ENCODE data around the gene HNRNPF.
A peak's percentile ranks its signal among the peaks of the same experiment; 100 is the strongest.

The HNRNPF gene

DNA sequence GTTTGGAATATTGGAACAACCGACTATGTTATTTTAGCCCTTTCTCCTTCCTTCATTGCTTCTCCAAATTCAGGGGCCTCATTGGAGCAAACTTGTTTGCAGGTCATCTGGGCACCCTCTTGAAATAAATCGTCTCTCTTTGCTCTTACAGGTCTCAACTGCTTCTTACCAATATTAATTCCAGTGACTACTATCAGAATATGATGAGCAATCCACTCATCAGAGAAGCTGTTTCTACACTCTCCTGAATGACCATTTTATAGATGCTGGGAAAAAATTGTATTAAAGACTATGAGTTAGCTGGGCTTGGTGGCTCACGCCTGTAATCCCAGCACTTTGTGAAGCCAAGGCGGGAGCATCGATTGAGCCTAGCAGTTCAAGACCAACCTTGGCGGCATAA lies 12.5 kb upstream of the HNRNPF start:
- no peak for DNase-seq (ENCODE audit: low spot score)

DNA sequence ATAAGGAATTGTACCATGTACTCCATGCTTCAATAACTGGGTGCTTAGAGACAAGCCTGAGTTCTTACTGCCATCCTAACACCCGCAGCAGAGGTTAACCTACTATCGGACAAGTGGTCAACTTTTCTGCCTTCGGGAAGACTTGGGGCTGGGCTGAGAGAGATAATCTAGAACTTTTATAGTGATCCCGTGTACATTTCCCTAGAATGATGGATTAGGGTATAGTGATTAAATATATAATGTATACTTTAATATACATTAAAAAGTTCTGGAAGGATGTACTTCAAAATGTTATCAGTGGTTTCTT lies 12.2 kb upstream of the HNRNPF start:
- DNase-seq (ENCODE audit: low spot score), result no peak

DNA sequence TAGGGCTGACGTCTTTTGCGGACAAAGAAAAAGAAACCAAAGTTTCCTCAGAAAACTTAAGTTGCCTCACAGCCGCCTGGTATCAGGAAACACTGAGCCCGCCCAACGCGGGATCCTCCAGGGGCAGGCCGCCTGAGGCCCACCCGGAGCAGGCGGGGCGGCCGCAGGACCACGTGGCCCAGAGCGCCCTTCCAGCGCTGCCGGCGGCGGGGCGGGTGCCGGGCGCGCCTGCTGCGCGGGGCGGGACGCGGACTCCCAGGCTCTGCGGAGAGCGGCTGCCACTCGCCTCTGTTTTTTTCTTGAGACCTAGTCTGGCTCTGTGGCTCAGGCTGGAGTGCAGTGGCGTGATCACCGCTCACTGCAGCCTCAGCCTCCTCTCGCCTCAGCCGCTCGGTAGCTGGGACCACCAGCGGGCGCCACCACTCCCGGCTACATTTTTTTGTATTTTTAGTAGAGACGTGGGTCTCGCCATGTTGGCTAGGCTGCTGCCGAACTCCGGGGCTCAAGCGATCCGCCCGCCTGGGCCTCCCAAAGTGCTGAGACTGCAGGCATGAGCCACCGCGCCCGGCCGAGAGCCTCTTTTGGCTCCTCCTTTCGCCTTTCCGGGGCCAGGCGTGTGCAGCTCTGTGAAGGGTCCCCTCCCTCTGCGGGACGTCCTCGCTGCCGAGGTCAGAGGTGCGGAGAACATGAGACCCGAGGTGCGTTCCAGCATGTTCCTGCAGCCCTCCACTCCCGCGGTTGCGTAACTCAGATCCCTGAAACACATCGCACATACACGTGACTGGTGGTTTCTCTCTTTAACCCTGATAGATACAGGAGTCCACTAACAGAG lies 11.6 kb upstream of the HNRNPF start:
- peak; percentile 88 for DNase-seq (ENCODE audit: low spot score)

DNA sequence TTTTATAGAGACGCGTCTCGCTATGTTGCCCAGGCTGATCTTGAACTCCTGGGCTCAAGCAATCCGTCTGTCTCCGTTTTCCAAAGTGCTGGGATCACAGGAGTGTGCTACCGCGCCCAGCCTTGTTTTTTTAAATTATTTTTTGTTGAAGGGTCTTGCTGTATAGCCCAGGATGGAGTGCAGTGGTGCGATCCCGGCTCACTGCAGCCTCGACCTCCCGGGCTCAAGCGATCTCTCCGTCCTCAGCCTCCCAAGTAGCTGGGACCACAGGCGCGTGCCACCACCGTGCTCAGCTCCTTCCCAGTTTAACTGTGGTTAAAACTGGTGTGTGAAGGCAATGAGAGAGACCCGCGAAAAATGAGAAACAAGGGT lies 11.0 kb upstream of the HNRNPF start:
- DNase-seq (ENCODE audit: low spot score), result no peak

DNA sequence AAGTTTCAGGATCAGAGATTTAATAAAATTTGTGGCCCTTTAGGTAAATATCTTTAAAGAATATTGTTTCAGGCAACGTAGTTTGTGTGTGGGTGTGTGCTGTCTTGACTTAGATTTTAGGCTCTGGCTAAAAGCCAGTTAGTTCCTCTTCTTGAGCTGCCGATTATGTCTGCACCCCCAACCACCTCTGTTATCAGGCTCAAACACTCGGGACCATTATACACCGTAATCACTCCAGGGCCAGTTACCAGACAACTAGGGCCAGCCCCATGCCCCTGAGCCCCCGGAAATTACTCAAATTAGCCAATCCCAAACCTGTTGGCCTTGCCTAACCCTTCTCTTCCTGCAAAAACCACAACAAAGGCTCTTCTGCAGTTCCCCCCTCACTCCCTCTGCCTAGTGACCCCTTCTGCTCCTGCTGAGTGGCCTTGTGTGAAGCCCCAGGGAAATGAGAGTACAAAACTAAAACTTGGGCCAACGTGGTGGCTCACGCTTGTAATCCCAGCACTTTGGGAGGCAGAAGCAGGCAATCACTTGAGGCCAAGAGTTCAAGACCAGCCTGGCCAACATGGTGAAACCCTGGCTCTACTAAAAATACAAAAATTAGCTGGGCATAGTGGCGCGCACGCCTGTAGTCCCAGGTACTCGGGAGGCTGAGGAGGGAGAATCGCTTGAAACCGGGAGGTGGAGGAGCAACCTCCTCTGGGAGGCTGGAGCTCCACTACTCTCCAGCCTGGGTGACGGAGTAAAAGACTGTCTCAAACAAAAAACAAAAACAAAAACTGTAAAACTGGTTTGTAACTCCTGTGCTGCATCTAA lies 9.2 kb upstream of the HNRNPF start:
- DNase-seq (ENCODE audit: low spot score), result no peak

DNA sequence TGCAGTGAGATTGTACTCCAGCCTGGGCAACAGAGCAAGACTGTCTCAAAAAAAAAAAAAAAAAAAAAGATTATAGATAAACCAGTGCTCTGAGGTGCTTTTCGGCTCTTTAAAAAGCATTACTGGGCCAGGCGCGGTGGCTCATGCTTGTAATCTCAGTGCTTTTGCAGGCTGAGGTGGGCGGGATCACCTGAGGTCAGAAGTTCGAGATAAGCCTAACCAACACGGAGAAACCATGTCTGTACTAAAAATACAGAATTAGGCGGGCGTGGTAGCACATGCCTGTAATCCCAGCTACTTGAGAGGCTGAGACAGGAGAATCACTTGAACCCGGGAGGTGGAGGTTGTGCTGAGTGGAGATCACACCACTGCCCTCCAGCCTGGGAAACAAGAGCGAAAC lies 6.6 kb upstream of the HNRNPF start:
- no peak for DNase-seq (ENCODE audit: low spot score)

DNA sequence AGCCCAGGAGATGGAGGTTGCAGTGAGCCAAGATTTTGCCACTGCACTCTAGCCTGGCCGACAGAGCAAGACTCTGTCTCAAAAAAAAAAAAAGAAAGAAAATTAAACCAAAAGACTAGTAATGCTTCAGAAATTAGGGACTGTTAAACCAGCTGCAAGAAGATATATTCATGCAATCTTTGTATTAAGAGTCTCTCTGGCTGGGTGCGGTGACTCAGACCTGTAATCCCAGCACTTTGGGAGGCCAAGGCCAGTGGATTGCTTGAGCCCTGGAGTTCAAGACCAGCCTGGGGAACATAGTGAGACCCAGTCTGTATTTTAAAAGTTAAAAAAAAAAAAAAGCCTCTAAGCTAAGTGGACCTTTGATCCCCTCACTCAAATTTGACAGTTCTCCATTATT lies 2.5 kb upstream of the HNRNPF start:
- DNase-seq (ENCODE audit: low spot score), result no peak

DNA sequence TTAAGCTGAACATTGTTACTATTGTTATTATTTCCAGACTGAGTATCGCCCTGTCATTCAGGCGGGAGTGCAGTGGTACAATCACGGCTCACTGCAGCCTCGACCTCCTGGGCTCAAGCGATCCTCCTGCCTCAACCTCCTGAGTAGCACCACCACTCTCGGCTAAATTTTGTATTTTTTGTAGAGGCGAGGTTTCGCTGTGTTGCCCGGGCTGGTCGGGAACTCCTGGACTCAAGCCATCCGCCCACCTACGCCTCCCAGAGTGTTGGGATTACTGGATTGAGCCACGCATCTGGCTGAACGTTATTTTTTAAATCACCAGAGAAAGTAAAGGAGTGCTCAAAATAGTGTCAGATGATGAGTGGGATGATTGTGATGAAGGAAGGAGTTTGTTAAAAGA lies 1.4 kb upstream of the HNRNPF start:
- no peak for DNase-seq (ENCODE audit: low spot score)

DNA sequence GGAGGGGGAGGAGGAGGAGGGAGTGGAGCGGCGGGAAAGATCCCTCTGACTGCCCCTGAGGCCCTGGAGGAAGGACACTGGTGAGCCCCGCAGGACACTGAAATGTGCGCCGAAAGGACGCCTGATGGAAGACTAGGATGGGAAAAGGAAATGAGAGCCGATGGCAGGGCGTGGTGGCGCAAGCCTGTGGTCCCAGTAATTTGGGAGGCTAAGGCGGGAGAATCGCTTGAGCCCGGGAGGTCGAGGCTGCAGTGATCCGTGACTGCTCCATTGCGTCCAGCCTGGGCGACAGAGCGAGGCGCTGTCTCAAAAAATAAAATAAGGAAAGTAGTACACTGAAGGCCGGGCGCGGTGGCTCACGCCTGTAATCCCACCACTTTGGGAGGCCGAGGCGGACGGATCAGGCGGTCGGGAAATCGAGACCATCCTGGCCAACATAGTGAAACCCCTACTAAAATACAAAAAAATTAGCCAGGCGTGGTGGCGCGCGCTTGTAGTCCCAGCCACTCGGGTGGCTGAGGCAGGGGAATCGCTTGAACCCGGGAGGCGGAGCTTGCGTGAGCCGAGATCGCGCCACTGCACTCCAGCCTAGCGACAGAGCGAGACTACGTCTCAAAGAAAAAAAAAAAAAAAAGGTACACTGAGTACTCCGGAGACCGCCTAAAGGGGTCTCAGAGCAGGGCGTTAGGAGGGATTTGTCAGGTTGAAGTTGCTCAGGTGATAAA lies 561 bp upstream of the HNRNPF start:
- DNase-seq (ENCODE audit: low spot score), result no peak

DNA sequence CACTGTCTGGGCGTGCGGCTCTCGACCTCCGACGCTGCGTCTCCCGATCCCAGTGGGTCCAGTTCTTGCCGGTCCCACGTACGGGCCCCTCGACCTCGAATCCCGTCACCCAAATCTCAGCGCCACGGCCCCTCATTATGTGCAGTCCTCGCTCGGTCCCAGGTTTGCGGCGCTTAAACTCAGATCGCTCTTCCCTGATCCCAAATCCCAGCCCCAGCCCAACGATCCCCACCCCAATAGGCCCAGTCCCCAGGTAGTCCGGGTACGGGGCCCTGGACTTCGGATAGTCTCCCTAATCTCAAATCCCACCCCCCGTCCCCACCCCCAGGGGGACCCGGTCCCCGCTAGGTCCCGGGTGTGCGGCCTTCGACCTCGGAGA lies 666 bp downstream of the HNRNPF start:
- no peak for DNase-seq (ENCODE audit: low spot score)

DNA sequence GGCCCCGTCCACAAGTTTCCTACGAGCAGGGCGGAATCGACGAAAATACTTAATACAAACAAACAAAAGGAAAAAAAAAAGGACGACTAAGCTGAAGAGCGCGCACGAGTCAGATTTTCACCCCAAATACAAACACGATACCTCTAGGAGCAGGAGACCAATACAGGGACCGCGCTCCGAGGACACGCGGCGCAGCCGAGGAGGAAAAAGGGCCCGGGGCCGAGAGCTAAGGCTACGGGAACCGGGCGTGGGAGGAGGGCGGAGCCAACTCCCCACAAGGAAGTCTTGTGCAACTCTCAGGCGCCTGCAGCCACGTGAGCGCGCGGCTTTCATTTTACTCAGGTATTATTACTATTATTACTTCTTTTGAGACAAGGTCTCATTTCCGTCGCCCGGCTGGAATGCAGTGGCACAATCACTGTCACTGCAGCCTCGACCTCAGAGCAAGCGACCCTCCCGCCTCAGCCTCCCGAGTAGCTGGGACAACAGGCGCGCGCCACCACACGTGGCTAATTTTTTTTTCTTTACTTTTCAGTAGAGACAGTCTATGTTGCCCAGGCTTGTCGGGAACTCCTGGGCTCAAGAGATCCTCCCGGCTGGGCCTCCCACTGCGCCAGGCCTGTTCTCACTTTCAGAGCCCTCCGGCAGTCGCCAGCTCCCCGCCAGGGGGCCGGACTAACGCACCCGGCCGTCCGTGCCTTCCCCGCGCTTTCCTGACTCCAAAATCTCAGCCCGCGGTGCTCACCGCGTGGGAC lies 1.2 kb downstream of the HNRNPF start:
- peak; percentile 81 for DNase-seq (ENCODE audit: low spot score)

DNA sequence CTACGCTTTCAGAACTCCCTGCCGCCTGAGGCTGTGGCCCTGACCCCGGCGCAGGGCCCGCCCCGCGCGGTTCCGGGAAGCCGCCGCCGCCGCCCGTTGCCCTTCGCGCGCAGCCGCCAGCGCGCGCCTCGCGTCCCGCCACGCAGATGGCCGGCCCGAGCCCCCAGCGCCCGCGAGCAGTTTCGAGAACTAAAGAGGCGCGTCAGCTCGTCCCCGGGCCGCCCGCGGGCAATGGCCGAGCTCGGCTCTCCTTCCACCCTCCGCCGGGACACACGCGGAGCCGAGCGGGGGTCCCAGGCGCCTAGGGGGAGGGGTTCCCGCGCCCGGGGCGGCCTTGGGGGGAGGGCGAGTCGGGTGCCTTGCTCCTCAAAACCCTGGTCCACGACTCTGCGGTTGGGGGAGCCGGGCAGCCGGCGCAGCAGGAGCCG lies 1.8 kb downstream of the HNRNPF start:
- DNase-seq (ENCODE audit: low spot score), result peak; percentile 29

DNA sequence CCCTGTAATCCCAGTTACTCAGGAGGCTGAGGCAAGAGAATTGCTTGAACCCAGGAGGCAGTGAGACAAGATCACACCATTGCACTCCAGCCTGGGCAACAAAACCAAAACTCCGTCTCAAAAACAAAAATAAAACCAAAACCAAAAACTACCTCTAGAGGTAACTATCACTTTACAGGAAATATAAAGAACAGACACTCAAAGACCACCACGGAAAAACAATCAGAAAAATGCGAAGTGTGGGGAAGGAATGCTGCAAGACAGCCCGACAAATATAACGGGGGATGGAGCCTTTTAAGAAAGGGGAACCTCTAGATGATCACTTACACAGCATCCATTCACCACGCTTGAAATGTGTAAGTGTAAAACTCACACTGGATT lies 4.3 kb downstream of the HNRNPF start:
- no peak for DNase-seq (ENCODE audit: low spot score)

DNA sequence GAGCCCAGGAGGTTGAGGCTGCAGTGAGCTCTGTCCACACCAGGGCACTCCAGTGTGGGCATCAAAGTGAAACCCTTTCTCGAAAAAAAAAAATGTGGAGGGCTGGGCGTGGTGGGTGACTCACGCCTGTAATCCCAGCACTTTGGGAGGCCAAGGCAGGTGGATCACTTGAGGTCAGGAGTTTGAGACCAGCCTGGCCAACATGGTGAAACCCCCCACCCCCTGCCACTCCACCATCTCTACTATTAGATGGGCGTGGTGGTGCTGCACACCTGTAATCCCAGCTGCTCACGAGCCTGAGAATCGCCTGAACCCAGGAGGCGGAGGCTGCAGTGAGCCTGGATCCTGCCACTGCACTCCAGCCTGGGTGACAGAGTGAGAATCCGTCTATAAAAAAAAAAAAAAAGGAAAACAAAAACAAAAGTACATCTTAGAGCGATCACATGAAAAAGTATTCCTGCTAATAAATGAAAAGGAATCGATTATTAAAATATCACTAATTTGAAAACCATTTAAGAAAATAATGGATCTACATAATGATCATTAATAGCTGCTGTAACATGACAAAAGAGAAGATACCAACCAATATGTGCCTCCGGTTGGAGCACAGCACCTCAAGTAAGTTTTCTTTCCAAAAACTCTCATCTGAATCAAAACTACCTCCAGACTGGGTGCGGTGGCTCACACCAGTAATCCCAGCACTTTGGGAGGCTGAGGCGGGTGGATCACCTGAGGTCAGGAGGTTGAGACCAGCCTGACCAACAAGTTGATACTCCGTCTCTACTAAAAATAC lies 4.9 kb downstream of the HNRNPF start:
- no peak for DNase-seq (ENCODE audit: low spot score)

DNA sequence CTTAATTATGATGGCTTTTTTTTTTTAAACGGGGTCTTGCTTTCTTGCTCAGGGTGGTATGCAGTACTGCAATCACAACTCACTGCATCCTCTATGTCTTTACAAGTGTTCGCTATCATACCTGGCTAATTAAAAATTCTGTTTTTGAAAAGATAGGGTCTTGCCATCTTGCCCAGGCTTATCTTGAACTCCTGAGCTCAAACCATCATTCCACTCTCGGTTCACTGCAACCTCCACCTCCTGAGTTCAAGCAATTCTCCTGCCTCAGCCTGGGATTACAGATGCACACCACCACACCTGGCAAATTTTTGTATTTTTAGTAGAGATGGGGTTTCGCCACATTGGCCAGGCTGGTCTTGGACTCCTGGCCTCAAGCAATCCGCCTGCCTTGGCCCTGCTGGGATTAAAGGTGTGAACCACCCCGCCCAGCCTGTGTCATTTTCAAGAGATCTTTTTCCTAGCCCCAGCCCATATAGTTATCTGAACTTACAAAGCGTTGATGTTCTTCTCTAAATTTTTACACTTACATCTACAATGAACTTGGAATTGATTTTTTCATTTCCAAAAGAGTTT lies 6.0 kb downstream of the HNRNPF start:
- no peak for DNase-seq (ENCODE audit: low spot score)

DNA sequence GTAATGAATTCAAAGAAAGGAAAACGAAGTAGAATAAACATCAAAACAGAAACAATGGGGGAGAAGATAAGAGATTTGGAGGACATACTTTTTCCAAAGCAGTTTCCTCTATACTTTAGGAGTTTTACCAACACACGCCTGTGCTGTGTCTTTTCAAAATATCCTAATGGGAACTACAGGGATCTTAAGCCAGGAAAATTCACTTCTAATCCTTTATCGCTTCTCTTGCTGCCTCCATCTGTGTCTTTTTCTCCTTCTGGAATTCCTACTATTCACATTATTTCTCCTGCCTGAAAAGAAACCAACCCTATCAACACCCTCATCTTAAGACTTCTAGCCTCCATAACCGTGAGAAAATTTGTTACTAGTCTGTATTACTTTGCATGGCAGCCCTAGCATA lies 6.8 kb downstream of the HNRNPF start:
- no peak for DNase-seq (ENCODE audit: low spot score)

DNA sequence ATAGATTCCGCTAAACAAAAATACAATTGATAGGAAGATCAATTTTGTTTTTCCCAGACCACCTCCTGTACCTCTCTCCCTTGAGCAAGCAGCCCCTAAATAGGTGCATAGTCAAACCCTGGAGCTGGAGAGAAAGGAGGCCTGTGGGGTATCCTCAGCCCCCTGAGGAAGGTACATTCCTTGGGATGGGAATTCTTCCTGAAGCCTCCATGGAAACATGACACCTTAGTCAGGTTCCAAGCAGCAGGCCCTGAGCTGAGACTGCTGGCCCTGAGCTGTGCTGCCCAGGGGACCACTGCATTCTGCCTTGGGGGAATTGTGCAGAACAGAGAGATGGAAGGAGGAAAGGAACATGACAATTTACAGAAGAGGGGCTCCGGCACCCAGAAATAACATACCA lies 7.4 kb downstream of the HNRNPF start:
- DNase-seq (ENCODE audit: low spot score), result no peak

DNA sequence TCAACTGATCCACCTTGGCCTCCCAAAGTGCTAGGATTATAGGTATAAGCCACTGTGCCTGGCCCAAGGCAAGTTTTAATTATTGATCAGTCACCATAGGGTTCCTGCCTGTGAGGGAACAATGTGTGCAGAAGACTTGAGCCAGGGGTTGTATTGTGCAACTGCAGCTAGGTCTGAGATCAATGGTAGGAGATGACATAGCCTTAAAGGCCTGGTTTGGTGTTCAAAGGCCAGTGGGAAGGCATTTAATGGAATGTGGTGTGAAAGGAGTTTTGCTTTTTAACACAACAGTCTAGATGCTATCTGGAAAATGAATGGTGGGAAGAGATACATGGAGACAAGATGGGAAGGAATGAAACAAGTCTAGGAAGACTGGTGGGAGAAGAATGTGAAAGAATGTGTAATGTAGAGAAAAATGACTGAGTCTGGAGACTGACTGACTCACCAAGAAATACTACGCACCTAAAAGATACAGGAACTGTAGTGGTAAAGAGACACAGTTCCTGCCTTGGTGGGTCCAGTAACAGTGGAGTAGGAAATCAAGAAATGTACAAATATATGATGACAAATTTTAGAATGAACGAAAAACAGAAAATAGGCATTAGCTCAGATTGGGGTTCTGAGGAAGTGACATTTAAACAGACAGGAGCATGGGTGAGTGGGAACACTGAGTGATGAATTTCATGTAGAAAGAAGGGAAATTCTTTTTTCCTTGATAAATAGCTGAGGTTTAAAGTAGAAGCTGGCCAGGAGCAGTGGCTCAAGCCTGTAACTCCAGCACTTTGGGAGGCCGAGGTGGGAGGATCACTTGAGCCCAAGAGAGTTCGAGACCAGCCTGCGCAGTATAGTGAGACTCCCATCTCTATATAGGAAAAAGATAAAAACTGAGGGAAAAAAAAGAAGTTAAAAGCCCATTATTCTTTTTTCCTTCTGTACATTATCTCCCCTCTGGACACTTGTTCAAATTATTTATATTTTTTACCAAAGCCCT lies 9.4 kb downstream of the HNRNPF start:
- no peak for DNase-seq (ENCODE audit: low spot score)

DNA sequence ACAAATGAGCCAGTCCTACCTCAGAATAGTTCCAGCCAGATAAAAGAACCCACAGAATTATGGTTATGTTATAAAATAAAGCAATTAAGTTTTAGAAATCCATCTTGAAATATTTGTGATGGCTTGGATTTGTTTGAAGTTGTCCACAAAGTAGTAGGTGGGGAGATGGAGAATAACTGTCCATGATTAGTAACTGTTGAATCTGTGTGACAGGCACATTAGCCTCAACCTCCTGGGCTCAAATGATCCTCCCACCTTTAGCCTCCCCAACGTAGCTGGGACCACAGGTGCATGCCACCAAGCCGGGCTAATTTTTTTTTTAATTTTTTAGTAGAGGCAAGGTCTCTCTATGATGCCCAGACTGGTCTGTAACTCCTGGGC lies 10.1 kb downstream of the HNRNPF start:
- DNase-seq (ENCODE audit: low spot score), result no peak
